ENCODE data around the gene MYO1A. TPM values are rescaled to one million over a fixed set of nuclear protein-coding genes. Genes with fewer than 3 reads are reported as not detected.

The MYO1A gene
- total and polyA plus RNA-seq, 4 donors = 0.03 to 0.28 (median 0.08) TPM; not detected in 1

DNA sequence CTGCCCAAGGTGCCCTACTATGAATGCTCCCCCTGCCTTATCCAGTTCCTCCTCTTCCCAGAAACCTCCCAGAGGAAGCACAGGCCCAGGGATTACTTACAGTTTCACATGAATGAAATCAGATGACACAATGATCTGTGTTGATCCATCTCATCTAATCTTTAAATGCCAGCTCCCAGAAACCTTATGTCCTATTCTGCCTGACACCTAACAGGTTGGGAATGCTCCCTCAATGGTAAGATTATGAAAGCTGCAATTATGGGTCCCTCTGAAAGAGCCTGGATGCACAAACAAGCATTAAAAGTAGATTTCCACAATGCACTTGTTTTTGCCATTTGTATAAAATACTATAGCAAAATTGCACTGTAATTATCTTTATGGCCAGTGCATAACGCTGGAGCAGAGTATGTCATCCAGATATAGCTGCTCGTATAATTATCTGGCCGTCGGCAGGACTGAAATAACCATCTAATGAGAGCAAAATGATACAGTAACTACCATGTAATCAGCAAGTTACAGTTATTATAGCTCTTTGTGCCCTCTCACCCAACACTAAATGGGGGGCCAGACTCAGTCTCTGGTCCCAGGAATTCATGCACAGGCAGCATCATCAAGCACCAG, 39.2 kb downstream of the MYO1A start:
- H3K9me3 ChIP-seq (ENCODE audit: control insufficient read depth in 4 of 4, low read length in 3 of 4) = no peaks in the 10 kb centered on the region
- no peak overlapping the region for H3K4me3 ChIP-seq (ENCODE audit: low read depth in 1 of 3, low read length in 3 of 3)
- TF ChIP-seq NR2F2 (IDR thresholded peaks at IDR 0.05) = no peak
- no peak for TF ChIP-seq GABPA (IDR thresholded peaks at IDR 0.05 in 1 of 2, conservative IDR thresholded peaks at IDR 0.05 in 1 of 2)
- TF ChIP-seq EGR1 (IDR thresholded peaks at IDR 0.05; ENCODE audit: low read depth in 2 of 2) = no peak
- no peak for TF ChIP-seq RAD21 (IDR thresholded peaks at IDR 0.05)
- no peak for TF ChIP-seq JUND (IDR thresholded peaks at IDR 0.05)
- TF ChIP-seq, protein P1, sequence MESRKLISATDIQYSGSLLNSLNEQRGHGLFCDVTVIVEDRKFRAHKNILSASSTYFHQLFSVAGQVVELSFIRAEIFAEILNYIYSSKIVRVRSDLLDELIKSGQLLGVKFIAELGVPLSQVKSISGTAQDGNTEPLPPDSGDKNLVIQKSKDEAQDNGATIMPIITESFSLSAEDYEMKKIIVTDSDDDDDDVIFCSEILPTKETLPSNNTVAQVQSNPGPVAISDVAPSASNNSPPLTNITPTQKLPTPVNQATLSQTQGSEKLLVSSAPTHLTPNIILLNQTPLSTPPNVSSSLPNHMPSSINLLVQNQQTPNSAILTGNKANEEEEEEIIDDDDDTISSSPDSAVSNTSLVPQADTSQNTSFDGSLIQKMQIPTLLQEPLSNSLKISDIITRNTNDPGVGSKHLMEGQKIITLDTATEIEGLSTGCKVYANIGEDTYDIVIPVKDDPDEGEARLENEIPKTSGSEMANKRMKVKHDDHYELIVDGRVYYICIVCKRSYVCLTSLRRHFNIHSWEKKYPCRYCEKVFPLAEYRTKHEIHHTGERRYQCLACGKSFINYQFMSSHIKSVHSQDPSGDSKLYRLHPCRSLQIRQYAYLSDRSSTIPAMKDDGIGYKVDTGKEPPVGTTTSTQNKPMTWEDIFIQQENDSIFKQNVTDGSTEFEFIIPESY (IDR thresholded peaks at IDR 0.05) = no peak
- TF ChIP-seq, protein P2, sequence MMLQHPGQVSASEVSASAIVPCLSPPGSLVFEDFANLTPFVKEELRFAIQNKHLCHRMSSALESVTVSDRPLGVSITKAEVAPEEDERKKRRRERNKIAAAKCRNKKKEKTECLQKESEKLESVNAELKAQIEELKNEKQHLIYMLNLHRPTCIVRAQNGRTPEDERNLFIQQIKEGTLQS (IDR thresholded peaks at IDR 0.05) = no peak
- TF ChIP-seq RXRA (IDR thresholded peaks at IDR 0.05) = no peak
- TF ChIP-seq, protein P3, sequence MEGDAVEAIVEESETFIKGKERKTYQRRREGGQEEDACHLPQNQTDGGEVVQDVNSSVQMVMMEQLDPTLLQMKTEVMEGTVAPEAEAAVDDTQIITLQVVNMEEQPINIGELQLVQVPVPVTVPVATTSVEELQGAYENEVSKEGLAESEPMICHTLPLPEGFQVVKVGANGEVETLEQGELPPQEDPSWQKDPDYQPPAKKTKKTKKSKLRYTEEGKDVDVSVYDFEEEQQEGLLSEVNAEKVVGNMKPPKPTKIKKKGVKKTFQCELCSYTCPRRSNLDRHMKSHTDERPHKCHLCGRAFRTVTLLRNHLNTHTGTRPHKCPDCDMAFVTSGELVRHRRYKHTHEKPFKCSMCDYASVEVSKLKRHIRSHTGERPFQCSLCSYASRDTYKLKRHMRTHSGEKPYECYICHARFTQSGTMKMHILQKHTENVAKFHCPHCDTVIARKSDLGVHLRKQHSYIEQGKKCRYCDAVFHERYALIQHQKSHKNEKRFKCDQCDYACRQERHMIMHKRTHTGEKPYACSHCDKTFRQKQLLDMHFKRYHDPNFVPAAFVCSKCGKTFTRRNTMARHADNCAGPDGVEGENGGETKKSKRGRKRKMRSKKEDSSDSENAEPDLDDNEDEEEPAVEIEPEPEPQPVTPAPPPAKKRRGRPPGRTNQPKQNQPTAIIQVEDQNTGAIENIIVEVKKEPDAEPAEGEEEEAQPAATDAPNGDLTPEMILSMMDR (IDR thresholded peaks at IDR 0.05; ENCODE audit: low read depth, low read length, missing input control) = no peak
- TF ChIP-seq SP1 (IDR thresholded peaks at IDR 0.05) = no peak
- no peak for TF ChIP-seq YY1 (IDR thresholded peaks at IDR 0.05)
- no peak for TF ChIP-seq FOXA1 (IDR thresholded peaks at IDR 0.05)
- no peak for TF ChIP-seq HNF4G (IDR thresholded peaks at IDR 0.05)
- H3K9ac ChIP-seq (ENCODE audit: low read depth in 1 of 2, low read length in 2 of 2) = no peak overlapping the region
- no peak overlapping the region for H3K27ac ChIP-seq (ENCODE audit: low read depth in 1 of 2, low read length in 2 of 2)
- no peaks in the 10 kb centered on the region for H3K36me3 ChIP-seq (ENCODE audit: control insufficient read depth in 4 of 4, insufficient read depth in 3 of 4, low read depth in 1 of 4, low read length in 3 of 4)
- peaks cover 0 to 6% (median 4%) of the 10 kb centered on the region in 4 donors for H3K4me1 ChIP-seq (ENCODE audit: control insufficient read depth in 4 of 4, insufficient read depth in 4 of 4, low read length in 3 of 4)
- no peaks in the 10 kb centered on the region for H3K27me3 ChIP-seq (ENCODE audit: control insufficient read depth in 4 of 4, insufficient read depth in 4 of 4, low read length in 3 of 4)
- 89% methylated on average over 4 of the region's 4 CpGs for WGBS
- no peak for DNase-seq (ENCODE audit: low spot score)

DNA sequence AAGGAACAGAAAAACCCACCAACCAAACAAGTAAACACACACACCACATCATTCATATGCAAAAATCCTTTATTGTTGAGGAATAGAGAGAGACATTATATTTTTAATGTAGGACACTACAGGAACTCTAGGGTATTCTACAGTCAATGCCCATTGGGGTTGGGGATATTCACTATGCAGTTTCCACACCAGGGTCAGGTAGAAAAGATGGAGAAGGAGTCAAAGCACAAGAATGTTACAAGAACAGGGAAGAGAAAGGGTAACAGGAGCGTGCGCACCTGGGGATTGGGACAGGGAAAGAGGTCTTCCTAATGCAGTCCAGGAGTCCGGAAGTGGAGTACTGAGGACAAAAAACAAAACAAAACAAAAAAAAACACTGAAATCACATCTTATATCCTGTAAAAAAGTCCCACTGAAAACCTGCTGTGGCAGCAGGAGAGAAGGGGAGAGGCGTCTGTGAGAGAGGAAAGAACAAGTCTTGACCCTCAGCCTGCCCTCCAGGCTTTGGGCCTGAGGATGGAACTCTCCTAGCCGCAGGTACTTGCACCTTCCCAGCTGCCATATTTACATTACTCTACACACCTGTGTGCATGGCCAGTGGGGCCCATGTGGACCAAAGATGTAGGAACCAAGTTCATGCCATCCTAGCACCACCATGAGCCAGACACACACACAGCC, 39.8 kb downstream of the MYO1A start:
- peaks cover 0 to 13% (median 10%) of the 10 kb centered on the region in 4 donors for H3K4me1 ChIP-seq (ENCODE audit: control insufficient read depth in 4 of 4, insufficient read depth in 4 of 4, low read length in 3 of 4)
- no peak for DNase-seq (ENCODE audit: low spot score)
- H3K36me3 ChIP-seq (ENCODE audit: control insufficient read depth in 4 of 4, insufficient read depth in 3 of 4, low read depth in 1 of 4, low read length in 3 of 4) = no peaks in the 10 kb centered on the region
- 87% methylated on average over 5 of the region's 5 CpGs for WGBS
- H3K9ac ChIP-seq (ENCODE audit: low read depth in 1 of 2, low read length in 2 of 2) = no peak overlapping the region
- TF ChIP-seq, protein P4, sequence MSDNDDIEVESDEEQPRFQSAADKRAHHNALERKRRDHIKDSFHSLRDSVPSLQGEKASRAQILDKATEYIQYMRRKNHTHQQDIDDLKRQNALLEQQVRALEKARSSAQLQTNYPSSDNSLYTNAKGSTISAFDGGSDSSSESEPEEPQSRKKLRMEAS (IDR thresholded peaks at IDR 0.05) = no peak
- TF ChIP-seq SP1 (IDR thresholded peaks at IDR 0.05) = no peak
- no peak for TF ChIP-seq RAD21 (IDR thresholded peaks at IDR 0.05)
- TF ChIP-seq TAF1 (conservative IDR thresholded peaks at IDR 0.05) = no peak
- TF ChIP-seq, protein P5, sequence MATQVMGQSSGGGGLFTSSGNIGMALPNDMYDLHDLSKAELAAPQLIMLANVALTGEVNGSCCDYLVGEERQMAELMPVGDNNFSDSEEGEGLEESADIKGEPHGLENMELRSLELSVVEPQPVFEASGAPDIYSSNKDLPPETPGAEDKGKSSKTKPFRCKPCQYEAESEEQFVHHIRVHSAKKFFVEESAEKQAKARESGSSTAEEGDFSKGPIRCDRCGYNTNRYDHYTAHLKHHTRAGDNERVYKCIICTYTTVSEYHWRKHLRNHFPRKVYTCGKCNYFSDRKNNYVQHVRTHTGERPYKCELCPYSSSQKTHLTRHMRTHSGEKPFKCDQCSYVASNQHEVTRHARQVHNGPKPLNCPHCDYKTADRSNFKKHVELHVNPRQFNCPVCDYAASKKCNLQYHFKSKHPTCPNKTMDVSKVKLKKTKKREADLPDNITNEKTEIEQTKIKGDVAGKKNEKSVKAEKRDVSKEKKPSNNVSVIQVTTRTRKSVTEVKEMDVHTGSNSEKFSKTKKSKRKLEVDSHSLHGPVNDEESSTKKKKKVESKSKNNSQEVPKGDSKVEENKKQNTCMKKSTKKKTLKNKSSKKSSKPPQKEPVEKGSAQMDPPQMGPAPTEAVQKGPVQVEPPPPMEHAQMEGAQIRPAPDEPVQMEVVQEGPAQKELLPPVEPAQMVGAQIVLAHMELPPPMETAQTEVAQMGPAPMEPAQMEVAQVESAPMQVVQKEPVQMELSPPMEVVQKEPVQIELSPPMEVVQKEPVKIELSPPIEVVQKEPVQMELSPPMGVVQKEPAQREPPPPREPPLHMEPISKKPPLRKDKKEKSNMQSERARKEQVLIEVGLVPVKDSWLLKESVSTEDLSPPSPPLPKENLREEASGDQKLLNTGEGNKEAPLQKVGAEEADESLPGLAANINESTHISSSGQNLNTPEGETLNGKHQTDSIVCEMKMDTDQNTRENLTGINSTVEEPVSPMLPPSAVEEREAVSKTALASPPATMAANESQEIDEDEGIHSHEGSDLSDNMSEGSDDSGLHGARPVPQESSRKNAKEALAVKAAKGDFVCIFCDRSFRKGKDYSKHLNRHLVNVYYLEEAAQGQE (IDR thresholded peaks at IDR 0.05) = no peak
- TF ChIP-seq GABPA (IDR thresholded peaks at IDR 0.05 in 1 of 2, conservative IDR thresholded peaks at IDR 0.05 in 1 of 2) = no peak
- TF ChIP-seq, protein P3 (IDR thresholded peaks at IDR 0.05; ENCODE audit: low read depth, low read length, missing input control) = no peak
- no peak for TF ChIP-seq RXRA (IDR thresholded peaks at IDR 0.05)
- no peak for TF ChIP-seq HNF4G (IDR thresholded peaks at IDR 0.05)
- TF ChIP-seq FOXA1 (IDR thresholded peaks at IDR 0.05) = no peak
- TF ChIP-seq, protein P2 (IDR thresholded peaks at IDR 0.05) = no peak
- TF ChIP-seq YY1 (IDR thresholded peaks at IDR 0.05) = no peak
- TF ChIP-seq JUND (IDR thresholded peaks at IDR 0.05) = no peak
- TF ChIP-seq NR2F2 (IDR thresholded peaks at IDR 0.05) = no peak
- no peak for TF ChIP-seq FOXA2 (IDR thresholded peaks at IDR 0.05)
- no peak for TF ChIP-seq EGR1 (IDR thresholded peaks at IDR 0.05; ENCODE audit: low read depth in 2 of 2)
- TF ChIP-seq HNF4A (conservative IDR thresholded peaks at IDR 0.05) = no peak
- no peaks in the 10 kb centered on the region for H3K27me3 ChIP-seq (ENCODE audit: control insufficient read depth in 4 of 4, insufficient read depth in 4 of 4, low read length in 3 of 4)
- H3K27ac ChIP-seq (ENCODE audit: low read depth in 1 of 2, low read length in 2 of 2) = no peak overlapping the region
- no peaks in the 10 kb centered on the region for H3K9me3 ChIP-seq (ENCODE audit: control insufficient read depth in 4 of 4, low read length in 3 of 4)
- no peak overlapping the region for H3K4me3 ChIP-seq (ENCODE audit: low read depth in 1 of 3, low read length in 3 of 3)
